Activated gamma-delta T cell treated with anti-CD3 and anti-CD28 coated beads, Interleukin-2, amount 50 U/mL, for 16 hours (primary cell): Measurements from ENCODE around the gene ZNF506.
"Not testable (repeated sequence)": the region's sequence is repeated elsewhere in the genome, so short reads cannot be mapped to it uniquely, and the experiment has no call there.

ENCODE experiments used
- DNase-seq: peaks from one replicate; pipeline ENCODE4 v3.0.0-alpha.2; 2020; ENCODE audit warnings: low read depth

ZNF506 gene

DNA sequence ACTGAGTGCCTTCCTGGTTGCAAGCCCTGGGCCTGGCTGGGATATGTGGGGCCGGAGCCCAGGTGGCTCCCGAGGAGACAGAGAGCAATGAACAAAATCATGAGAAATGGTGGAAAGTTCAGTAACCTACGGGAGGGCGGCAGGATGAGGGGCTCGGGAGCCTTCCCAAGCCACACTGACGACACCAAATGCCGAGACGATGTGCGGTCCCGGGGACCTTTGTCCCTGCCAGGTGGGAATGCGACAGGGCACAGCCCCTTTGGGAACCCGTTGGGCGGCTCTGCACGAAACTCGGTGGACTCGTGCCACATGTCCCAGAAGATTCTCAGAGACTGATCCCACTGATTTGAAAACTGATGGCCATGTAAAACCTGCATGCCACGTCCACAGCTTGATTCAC lies 76.9 kb downstream of the ZNF506 start:
- no peak for DNase-seq

DNA sequence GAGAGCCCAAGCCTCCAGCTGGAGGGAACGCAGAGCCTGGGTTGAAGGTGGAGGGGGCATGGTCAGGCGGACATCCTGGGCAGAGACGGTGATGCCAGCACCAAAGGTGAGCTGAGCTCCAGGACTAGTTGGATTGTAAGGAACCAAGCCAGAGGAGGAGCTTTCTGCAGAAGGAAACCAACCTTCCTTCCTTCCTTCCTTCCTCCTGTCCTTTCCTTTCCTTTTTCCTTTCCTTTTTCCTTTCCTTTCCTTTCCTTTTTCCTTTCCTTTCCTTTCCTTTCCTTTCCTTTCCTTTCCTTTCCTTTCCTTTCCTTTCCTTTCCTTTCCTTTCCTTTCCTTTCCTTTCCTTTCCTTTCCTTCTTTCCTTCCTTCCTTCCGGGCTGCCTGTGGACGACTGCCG lies 77.6 kb downstream of the ZNF506 start:
- not testable (repeated sequence) for DNase-seq

DNA sequence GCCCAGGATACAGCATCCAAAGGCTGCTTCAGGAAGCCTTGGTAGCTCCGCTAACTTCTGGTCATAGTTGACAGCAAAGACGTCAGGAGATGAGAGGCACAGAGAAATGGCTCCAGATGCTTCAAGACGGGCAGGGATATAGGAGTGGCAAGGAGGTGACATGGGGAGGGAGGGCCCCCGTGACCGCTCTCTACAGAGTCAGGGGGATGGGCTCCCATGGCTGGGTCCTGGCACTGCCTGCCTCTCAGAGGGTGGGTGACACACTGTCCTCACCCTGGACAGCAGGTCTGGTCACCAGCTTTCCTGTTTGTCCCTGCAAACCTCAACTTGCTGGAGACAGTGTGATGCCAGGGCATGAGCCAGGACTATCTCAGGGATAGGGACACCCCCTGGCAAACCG lies 78.4 kb downstream of the ZNF506 start:
- DNase-seq: no peak

DNA sequence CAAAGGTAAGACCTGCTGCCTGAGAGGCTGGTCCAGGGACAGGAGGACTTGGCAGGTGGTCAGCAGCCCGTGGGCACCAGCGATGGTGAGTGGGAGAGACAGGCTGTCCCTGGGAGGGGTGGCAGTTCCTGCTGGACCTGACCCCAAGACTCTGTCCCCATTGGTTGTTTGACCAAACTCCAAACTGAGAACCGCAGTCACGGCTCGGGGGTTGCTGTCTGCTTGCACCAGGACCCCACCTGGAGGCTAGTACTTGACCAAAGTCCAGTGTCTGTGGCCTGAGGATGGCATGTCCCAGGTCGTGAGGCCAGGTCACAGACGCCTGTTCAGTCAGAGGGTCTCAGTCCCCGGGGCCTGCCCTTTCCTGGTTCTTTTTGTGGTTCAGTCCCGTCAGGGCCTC lies 78.8 kb downstream of the ZNF506 start:
- DNase-seq: no peak
